ENCODE measurements around the gene ZNF57.

Gene ZNF57

GRCh38 chr19:2883686-2884439 is 16.9 kb upstream of the ZNF57 start:
- no peak for TF ChIP-seq SIN3A (IDR thresholded peaks at IDR 0.05; ENCODE audit: borderline replicate concordance, insufficient read depth, low read length)
- no peak for TF ChIP-seq TAF1 (IDR thresholded peaks at IDR 0.05; ENCODE audit: borderline replicate concordance, insufficient read depth, low read length)
- TF ChIP-seq REST (IDR thresholded peaks at IDR 0.05; ENCODE audit: insufficient read depth in 1 of 2, low read depth in 2 of 2, low read length in 2 of 2) = no peak
- no peak for TF ChIP-seq FOXP2 (optimal IDR thresholded peaks at IDR 0.05; ENCODE audit: borderline replicate concordance, extremely low read depth, extremely low read length, insufficient read depth)
- TF ChIP-seq POLR2AphosphoS5 (IDR thresholded peaks at IDR 0.05; ENCODE audit: low read depth, low read length) = no peak

DNA sequence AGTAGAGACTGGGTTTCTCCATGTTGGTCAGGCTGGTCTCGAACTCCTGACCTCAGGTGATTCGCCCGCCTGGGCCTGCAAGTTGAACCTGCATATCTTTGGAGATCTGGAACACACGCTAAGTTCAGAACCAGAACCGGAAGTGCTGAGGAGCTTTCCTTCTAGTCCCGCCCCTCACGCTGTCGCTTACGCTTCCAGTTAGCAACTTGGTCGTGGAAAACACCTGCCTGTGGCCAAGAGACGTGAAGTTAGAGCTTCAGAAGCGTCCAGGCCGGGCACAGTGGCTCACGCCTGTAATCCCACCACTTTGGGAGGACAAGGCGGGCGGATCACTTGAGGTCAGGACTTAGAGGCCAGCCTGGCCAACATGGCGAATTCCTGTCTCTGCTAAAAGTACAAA is 15.0 kb upstream of the ZNF57 start:
- TF ChIP-seq REST (IDR thresholded peaks at IDR 0.05; ENCODE audit: insufficient read depth in 1 of 2, low read depth in 2 of 2, low read length in 2 of 2) = no peak
- TF ChIP-seq TAF1 (IDR thresholded peaks at IDR 0.05; ENCODE audit: borderline replicate concordance, insufficient read depth, low read length) = no peak
- no peak for TF ChIP-seq POLR2AphosphoS5 (IDR thresholded peaks at IDR 0.05; ENCODE audit: low read depth, low read length)
- no peak for TF ChIP-seq FOXP2 (optimal IDR thresholded peaks at IDR 0.05; ENCODE audit: borderline replicate concordance, extremely low read depth, extremely low read length, insufficient read depth)
- no peak for TF ChIP-seq SIN3A (IDR thresholded peaks at IDR 0.05; ENCODE audit: borderline replicate concordance, insufficient read depth, low read length)

DNA sequence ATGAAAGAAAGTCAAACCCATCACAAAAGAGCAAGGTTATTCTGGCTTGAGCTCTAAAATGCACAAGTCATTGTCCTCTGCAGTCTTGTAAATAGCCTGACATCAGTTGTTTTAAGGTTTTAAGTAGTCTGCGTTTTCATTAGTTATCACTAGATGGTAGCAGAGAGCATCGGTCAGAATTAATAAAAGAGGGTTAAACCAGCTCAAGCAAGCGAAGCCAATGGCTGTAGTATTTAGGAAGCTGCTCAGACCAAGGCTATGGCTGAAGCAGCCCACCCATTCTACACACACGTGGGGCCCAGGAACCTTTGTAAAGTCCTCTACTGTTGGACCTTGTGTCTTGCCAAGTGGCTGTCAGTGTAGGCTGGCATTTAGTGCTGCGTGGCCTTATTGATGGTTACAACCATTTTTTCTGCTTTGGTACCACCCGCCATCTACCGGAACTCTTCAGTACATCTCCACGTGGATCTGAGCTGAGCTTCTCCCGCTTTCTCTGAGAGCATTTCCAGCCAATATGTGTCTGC is 13.3 kb upstream of the ZNF57 start:
- TF ChIP-seq REST (IDR thresholded peaks at IDR 0.05; ENCODE audit: insufficient read depth in 1 of 2, low read depth in 2 of 2, low read length in 2 of 2) (no peak), TAF1 (IDR thresholded peaks at IDR 0.05; ENCODE audit: borderline replicate concordance, insufficient read depth, low read length) (no peak), SIN3A (IDR thresholded peaks at IDR 0.05; ENCODE audit: borderline replicate concordance, insufficient read depth, low read length) (no peak), POLR2AphosphoS5 (IDR thresholded peaks at IDR 0.05; ENCODE audit: low read depth, low read length) (no peak), FOXP2 (optimal IDR thresholded peaks at IDR 0.05; ENCODE audit: borderline replicate concordance, extremely low read depth, extremely low read length, insufficient read depth) (no peak)

- TF ChIP-seq SIN3A (IDR thresholded peaks at IDR 0.05; ENCODE audit: borderline replicate concordance, insufficient read depth, low read length) (no peak), TAF1 (IDR thresholded peaks at IDR 0.05; ENCODE audit: borderline replicate concordance, insufficient read depth, low read length) (no peak), POLR2AphosphoS5 (IDR thresholded peaks at IDR 0.05; ENCODE audit: low read depth, low read length) (no peak), FOXP2 (optimal IDR thresholded peaks at IDR 0.05; ENCODE audit: borderline replicate concordance, extremely low read depth, extremely low read length, insufficient read depth) (no peak), REST (IDR thresholded peaks at IDR 0.05; ENCODE audit: insufficient read depth in 1 of 2, low read depth in 2 of 2, low read length in 2 of 2) (no peak)
Observed at GRCh38 chr19:2888731-2889224, 11.9 kb upstream of the ZNF57 start.

All from PFSK-1 (cell line).